GM12874 (cell line): ENCODE data around the gene C4B.

Experiments
- CTCF ChIP-seq: IDR thresholded peaks from 2 replicates; pipeline ENCODE4 v1.5.1; 2011; ENCODE audit warnings: low read depth, mild to moderate bottlenecking, control low read depth, low read length, moderate library complexity; ENCODE audit not compliant: insufficient read depth

Gene C4B

GRCh38 chr6:31969712-31970603 lies 44.6 kb upstream of the C4B start:
- TF ChIP-seq CTCF, result no peak

- TF ChIP-seq CTCF, result no peak
Measured at GRCh38 chr6:31970604-31971271, 43.9 kb upstream of the C4B start.

GRCh38 chr6:31971279-31971992 lies 43.2 kb upstream of the C4B start:
- no peak for TF ChIP-seq CTCF

GRCh38 chr6:31971993-31972708 lies 42.4 kb upstream of the C4B start, which contains the start of gene DXO:
DXO (minus strand) TSS chr6:31972138; CDS start chr6:31971675, 463 bp downstream.
- TF ChIP-seq CTCF, result no peak

DNA sequence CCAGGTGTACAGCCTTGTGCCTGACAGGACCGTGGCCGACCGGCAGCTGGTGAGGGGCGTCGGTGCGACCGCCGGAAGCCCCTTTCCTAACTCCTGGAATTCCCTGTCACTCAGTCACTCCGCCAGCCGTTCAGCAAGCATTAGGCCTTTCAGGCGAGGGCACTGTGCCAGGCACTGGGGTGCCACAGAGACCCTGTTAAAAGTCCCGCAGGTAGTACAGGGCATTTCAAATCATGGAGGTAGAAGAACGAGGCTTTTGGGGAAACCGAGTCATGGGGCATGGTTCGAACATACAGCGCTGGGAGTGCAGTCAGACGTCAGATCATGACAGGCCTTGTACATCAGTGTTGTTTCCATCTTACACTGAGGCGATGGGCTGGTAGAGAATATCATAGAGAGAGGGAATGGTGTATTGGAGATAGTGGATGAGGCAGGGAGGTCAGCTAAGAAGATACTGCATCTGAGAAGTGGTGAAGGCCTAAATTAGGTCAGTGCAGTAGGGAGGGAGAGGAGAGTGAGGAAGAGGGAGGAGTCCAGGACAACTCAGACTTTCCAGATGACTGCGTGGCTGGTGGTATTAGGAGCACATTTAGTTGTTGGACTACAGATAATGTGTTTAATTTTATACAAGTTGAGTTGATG lies 41.8 kb upstream of the C4B start:
- no peak for TF ChIP-seq CTCF

GRCh38 chr6:31977816-31978431 lies 36.7 kb upstream of the C4B start:
- no peak for TF ChIP-seq CTCF
